Activated CD4-positive, alpha-beta memory T cell treated with anti-CD3 and anti-CD28 coated beads, Interleukin-2, amount 10 ng/mL, durations not matched to agents 7 days and 5 days (primary cell): ENCODE results near the gene SLC27A4. TPM values are rescaled to one million over a fixed set of nuclear protein-coding genes. Genes with fewer than 3 reads are reported as not detected.

Experiments
- CTCF ChIA-PET: fragments of 350-600 bp; sonication (Branson Sonifier 250); formaldehyde crosslinking; loops from one replicate; lab custom pipeline; 2021; ENCODE audit warnings: antibody characterized with exemption, inconsistent platforms; lab: Charles Lee
- POLR2A ChIA-PET: fragments of 350-600 bp; sonication (Branson Sonifier 250); formaldehyde crosslinking; loops from one replicate; lab custom pipeline; 2021; ENCODE audit warnings: antibody characterized with exemption; lab: Charles Lee
- DNase-seq: peaks from one replicate; pipeline ENCODE4 v3.0.0-alpha.2; 2020
- H3K27ac Mint-ChIP-seq: one replicate; pipeline ENCODE4 v1.8.0; 2021; ENCODE audit warnings: mild to moderate bottlenecking, mixed read lengths
- H3K27me3 Mint-ChIP-seq: one replicate; pipeline ENCODE4 v1.8.0; 2021; ENCODE audit warnings: mixed read lengths
- H3K36me3 Mint-ChIP-seq: one replicate; pipeline ENCODE4 v1.8.0; 2021; ENCODE audit warnings: low read depth, mixed read lengths
- H3K4me1 Mint-ChIP-seq: one replicate; pipeline ENCODE4 v1.8.0; 2021; ENCODE audit warnings: mixed read lengths
- H3K4me3 Mint-ChIP-seq: one replicate; pipeline ENCODE4 v1.8.0; 2021; ENCODE audit warnings: mild to moderate bottlenecking, mixed read lengths
- H3K9me3 Mint-ChIP-seq: one replicate; pipeline ENCODE4 v1.8.0; 2021; ENCODE audit warnings: mixed read lengths
- total RNA-seq, 2 experiments: library from RNA; stranded (reverse); gene quantifications; one replicate each; pipeline ENCODE4 v1.2.3, GENCODE V29; 2021

Gene SLC27A4
- total RNA-seq, 2 experiments from 2014 or later, result 13.6 to 14.0 TPM

DNA sequence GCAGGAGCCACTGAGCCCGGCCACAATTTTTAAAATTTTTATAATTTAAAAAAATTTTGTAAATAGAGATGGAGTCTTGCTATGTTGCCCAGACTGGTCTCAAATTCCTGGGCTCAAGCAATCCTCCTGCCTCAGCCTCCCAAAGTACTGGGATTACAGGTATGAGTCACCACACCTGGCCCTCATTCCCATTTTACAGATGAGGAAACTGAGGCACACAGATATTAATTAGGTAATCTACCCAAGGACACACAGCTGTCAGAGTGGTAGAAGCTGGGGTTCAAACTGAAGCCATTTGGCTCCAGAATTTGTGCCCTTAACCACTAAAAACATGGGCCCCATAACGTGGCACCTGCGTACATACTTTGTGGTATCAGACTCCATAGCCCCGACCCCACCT lies 25.6 kb upstream of the SLC27A4 start:
- no peak overlapping the region for H3K4me3 Mint-ChIP-seq
- H3K4me1 Mint-ChIP-seq, result no peaks in the 10 kb centered on the region
- no peak overlapping the region for H3K27ac Mint-ChIP-seq
- CTCF ChIA-PET, result no interaction called here
- DNase-seq, result no peak
- POLR2A ChIA-PET, result no interaction called here
- peaks cover 13% of the 10 kb centered on the region for H3K36me3 Mint-ChIP-seq
- H3K9me3 Mint-ChIP-seq, result no peaks in the 10 kb centered on the region
- H3K27me3 Mint-ChIP-seq, result no peaks in the 10 kb centered on the region

DNA sequence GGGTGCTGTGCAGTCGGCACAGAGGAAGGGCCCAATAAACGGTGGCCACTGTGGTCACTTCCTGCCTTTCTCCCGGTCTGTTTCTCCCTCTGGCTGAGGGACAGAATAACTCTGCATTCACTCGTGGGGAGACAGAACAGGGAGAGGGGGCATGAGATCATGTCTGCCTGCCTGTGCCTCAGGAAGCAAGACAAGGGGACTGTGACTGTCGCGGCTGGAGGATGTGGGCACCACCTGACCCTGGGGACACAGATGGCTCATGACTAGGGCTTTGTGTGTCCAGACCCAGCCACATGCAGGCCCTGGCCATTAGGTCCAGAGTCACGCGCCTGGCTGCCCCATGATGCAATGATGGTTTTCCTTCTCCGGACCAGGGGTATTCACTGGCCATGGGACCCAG lies 23.9 kb upstream of the SLC27A4 start:
- peaks cover 1% of the 10 kb centered on the region for H3K4me1 Mint-ChIP-seq
- H3K36me3 Mint-ChIP-seq, result peaks cover 8% of the 10 kb centered on the region
- no peak overlapping the region for H3K27ac Mint-ChIP-seq
- no peak for DNase-seq
- CTCF ChIA-PET, result no interaction called here
- H3K9me3 Mint-ChIP-seq, result no peaks in the 10 kb centered on the region
- H3K4me3 Mint-ChIP-seq, result no peak overlapping the region
- no peaks in the 10 kb centered on the region for H3K27me3 Mint-ChIP-seq
- POLR2A ChIA-PET, result no interaction called here

DNA sequence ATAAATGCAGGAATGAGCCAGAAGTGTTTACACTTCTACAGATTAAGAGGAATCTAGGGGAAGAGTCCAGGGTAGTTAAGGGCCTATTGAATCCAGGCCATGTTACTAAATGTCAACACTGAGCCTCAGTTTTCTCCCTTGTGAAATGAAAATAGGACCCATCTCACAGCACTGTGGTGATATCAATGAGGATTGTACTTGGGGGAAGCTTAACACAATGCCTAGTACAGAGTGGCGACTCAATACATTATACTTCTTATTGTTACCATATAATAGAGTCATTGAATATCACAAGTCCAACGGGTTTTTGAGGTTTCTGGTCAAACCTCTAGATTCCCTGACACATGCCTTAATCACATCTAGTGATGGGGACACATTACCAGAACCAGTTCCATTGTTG lies 22.7 kb upstream of the SLC27A4 start:
- CTCF ChIA-PET, result no interaction called here
- POLR2A ChIA-PET, result no interaction called here
- Mint-ChIP-seq H3K36me3 (peaks cover 6% of the 10 kb centered on the region), H3K4me1 (peaks cover 3% of the 10 kb centered on the region), H3K9me3 (no peaks in the 10 kb centered on the region), H3K27me3 (no peaks in the 10 kb centered on the region), H3K27ac (no peak overlapping the region), H3K4me3 (no peak overlapping the region)
- DNase-seq, result no peak

DNA sequence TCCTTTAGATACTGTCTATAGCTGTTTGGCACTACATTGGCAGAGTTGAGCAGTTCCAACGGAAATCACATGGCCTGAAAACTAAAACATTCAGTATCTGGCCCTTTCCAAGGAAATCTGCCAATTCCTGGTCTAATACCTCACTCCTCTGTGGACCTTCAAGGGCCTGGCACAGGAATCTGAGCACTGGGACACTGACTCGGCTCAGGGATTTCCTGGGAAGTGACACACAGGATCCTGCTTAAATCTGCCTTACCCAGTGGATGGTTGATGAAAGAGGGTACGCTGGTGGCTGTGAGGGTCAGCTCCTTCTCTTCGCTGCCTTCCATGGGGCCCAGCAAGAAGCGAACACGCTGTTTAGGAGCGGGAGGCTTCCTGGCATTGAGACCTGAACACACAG lies 19.0 kb upstream of the SLC27A4 start:
- Mint-ChIP-seq H3K36me3 (peaks cover 11% of the 10 kb centered on the region), H3K9me3 (no peaks in the 10 kb centered on the region), H3K4me1 (peaks cover 23% of the 10 kb centered on the region), H3K4me3 (peak overlapping the region; percentile 94), H3K27ac (no peak overlapping the region), H3K27me3 (no peaks in the 10 kb centered on the region)
- no peak for DNase-seq
- POLR2A ChIA-PET, result interaction anchor here (1.0 to 1.4 kb wide), 4 partner anchors 17 to 45 kb away, joined by 3 to 4 read pairs (median 3); partner anchors contain the start of genes GOLGA2 and SWI5
- CTCF ChIA-PET, result interaction anchor here (0.9 to 3.0 kb wide), 4 partner anchors 9 to 26 kb away, joined by 3 to 13 read pairs (median 4); no protein-coding TSS in a partner anchor

DNA sequence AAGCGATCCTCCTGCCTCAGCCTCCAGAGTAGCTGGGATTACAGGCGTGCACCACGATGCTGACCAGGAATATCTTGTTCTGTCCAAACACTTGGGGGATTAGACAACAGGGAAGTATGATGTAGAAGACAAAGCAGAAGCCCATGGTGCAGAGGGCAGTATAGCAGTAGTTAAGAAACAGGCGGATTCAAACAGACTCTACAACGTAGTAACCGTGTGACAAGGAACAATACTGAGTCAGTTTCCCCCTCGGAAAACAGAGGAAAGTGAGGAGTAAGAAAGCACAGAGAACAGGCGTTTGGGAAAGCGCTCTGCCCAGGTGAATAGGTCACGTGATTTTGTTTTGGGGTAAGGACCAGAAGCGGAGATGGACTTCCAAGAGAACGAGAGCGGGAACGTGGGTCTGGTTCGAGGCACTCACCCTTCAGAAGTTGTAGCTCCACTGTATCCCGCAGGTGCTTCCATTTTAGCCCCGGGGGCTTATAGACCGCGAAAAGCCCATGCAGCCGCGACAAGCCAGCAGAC lies 18.4 kb upstream of the SLC27A4 start:
- H3K4me3 Mint-ChIP-seq, result peak overlapping the region; percentile 94
- H3K36me3 Mint-ChIP-seq, result peaks cover 11% of the 10 kb centered on the region
- no peaks in the 10 kb centered on the region for H3K27me3 Mint-ChIP-seq
- peaks cover 23% of the 10 kb centered on the region for H3K4me1 Mint-ChIP-seq
- no peaks in the 10 kb centered on the region for H3K9me3 Mint-ChIP-seq
- H3K27ac Mint-ChIP-seq, result peak overlapping the region; percentile 96
- ChIA-PET POLR2A (interaction anchor here (0.8 to 1.4 kb wide), 5 partner anchors 16 to 50 kb away, joined by 3 to 4 read pairs (median 3); partner anchors contain the start of genes GOLGA2 and SWI5), CTCF (interaction anchor here (0.6 to 3.0 kb wide), 5 partner anchors 8 to 27 kb away, joined by 3 to 13 read pairs (median 4); no protein-coding TSS in a partner anchor)
- no peak for DNase-seq

DNA sequence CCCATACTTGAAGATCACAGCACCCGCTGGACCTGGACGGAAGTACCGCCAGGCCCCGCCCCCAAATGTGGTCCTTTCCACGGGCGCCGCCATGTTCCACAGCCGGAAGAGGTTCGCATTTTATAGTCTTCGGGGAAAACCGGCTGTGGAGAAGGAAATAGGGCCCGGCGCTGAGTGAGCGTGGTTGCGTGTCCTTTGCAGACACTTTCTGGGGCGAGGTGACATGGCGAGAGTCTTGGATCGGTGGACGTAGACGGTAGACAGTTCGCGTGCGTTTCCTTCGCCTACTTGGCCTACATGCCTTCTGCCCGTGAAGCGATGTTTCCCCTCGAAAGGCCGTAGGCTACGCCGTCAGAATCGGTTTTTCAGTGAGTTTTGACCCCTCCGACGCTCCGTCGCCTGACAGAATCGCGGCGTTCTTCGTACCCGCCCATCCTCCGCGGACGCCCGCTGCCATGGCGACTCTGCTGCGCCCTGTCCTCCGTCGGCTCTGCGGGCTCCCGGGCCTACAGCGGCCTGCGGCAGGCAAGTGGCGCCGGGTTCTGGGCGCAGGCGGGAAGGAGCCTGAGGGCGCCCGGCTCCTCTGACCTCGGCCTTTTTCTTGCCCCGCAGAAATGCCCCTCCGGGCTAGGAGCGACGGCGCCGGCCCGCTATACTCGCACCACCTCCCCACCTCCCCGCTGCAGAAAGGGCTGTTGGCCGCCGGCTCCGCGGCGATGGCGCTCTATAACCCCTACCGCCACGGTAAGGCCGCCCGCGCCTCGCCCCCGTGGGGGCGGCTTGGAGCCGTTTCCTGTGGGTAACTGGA lies 17.7 kb upstream of the SLC27A4 start, which contains the start of the genes COQ4 and TRUB2:
TSS of gene COQ4 (plus strand) at position 436 of the 808 bp plus-strand sequence. CDS start at position 456, 20 bp downstream.
TSS of gene TRUB2 (minus strand) at position 44 of the 808 bp plus-strand sequence. CDS start at position 5, 39 bp downstream.
- POLR2A ChIA-PET, result interaction anchor here (0.8 to 1.4 kb wide), 4 partner anchors 15 to 49 kb away, joined by 3 to 4 read pairs (median 3); partner anchors contain the start of genes GOLGA2 and SWI5

DNA sequence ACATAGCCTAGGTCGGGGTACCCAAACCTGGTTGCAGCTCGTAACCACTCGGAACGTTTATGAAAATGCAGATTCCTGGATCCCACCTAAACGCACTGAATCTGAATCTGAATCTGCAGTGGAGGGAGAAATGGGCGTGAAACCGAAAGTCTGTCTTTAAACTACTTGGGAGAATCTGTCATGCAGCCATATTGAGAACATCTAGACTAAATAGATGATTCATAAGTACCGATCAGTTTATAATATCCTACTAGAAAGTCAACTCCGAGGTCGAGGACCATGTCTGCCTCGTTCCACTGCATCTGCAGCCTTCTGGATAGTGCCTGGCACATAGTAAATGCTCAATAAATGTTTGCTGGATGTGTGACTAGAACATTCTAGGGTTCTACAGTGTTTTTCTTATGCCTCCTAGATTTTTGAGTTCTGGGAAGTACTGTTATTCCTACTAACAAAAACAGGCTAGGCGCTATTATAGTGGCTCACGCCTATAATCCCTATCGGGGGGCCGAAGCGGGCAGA lies 17.1 kb upstream of the SLC27A4 start:
- Mint-ChIP-seq H3K27ac (peak overlapping the region; percentile 96), H3K36me3 (peaks cover 8% of the 10 kb centered on the region), H3K4me1 (peaks cover 23% of the 10 kb centered on the region), H3K4me3 (peak overlapping the region; percentile 94), H3K27me3 (no peaks in the 10 kb centered on the region), H3K9me3 (no peaks in the 10 kb centered on the region)
- DNase-seq, result no peak
- CTCF ChIA-PET, result interaction anchor here (0.6 to 3.0 kb wide), 2 partner anchors 18 to 28 kb away, joined by 3 to 13 read pairs; no protein-coding TSS in a partner anchor
- POLR2A ChIA-PET, result interaction anchor here (1.1 kb wide), 1 partner anchor 14 kb away, joined by 4 read pairs; no protein-coding TSS in a partner anchor

More for the DNA sequence above, 17.7 kb upstream of the SLC27A4 start, which contains the start of the genes COQ4 and TRUB2:
- CTCF ChIA-PET, result interaction anchor here (0.6 to 3.0 kb wide), 2 partner anchors 19 to 28 kb away, joined by 3 to 13 read pairs; no protein-coding TSS in a partner anchor
- H3K36me3 Mint-ChIP-seq, result peaks cover 7% of the 10 kb centered on the region
- H3K27me3 Mint-ChIP-seq, result no peaks in the 10 kb centered on the region
- H3K4me1 Mint-ChIP-seq, result peaks cover 23% of the 10 kb centered on the region
- H3K9me3 Mint-ChIP-seq, result no peaks in the 10 kb centered on the region
- peak; percentile 94 for DNase-seq
- H3K27ac Mint-ChIP-seq, result peak within 1 kb of the TSS; percentile 96
- peak within 1 kb of the TSS; percentile 94 for H3K4me3 Mint-ChIP-seq

DNA sequence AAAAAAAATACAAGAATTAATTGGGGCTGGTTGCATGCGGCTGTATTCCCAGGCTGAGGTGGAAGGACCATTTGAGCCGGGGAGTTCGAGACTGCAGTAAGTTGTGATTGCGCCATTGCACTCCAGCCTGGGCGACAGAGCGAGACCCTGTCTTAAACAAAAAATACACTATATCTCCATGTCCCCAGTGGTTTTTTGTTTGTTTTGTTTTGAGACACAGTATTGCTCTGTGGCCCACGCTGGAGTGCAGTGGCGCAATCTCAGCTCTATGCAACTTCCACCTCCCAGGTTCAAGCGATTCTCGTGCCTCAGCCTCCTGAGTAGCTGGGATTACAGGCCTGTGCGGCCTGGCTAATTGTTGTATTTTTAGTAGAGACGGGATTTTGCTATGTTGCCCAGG lies 16.5 kb upstream of the SLC27A4 start:
- ChIA-PET POLR2A (interaction anchor here (1.1 kb wide), 1 partner anchor 14 kb away, joined by 4 read pairs; no protein-coding TSS in a partner anchor), CTCF (interaction anchor here (0.6 to 1.4 kb wide), 2 partner anchors 29 to 39 kb away, joined by 3 to 6 read pairs; no protein-coding TSS in a partner anchor)
- no peak for DNase-seq
- peak overlapping the region; percentile 94 for H3K4me3 Mint-ChIP-seq
- no peaks in the 10 kb centered on the region for H3K9me3 Mint-ChIP-seq
- peak overlapping the region; percentile 96 for H3K27ac Mint-ChIP-seq
- peaks cover 23% of the 10 kb centered on the region for H3K4me1 Mint-ChIP-seq
- peaks cover 8% of the 10 kb centered on the region for H3K36me3 Mint-ChIP-seq
- H3K27me3 Mint-ChIP-seq, result no peaks in the 10 kb centered on the region

DNA sequence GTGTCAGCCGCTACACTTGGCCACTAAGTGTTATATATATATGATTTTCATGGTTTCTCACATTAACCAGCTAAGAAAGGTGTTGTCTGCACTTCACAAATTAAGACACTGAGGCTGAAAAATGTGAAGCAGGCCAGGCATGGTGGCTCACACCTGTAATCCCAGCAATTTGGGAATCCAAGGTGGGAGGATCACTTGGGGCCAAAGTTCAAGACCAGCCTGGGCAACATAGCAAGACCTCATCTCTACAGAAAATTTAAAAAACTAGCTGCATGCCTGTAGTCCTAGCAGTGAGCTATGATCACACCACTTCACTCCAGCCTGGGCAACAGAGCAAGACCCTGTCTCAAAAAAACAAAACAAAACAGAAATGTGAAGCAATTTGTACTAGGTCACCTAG lies 15.9 kb upstream of the SLC27A4 start:
- H3K4me3 Mint-ChIP-seq, result no peak overlapping the region
- no peak overlapping the region for H3K27ac Mint-ChIP-seq
- H3K9me3 Mint-ChIP-seq, result no peaks in the 10 kb centered on the region
- peaks cover 23% of the 10 kb centered on the region for H3K4me1 Mint-ChIP-seq
- no peak for DNase-seq
- H3K27me3 Mint-ChIP-seq, result no peaks in the 10 kb centered on the region
- ChIA-PET POLR2A (interaction anchor here (1.1 kb wide), 1 partner anchor 48 kb away, joined by 3 read pairs; the partner anchor contains the start of genes GOLGA2 and SWI5), CTCF (interaction anchor here (1.0 to 1.4 kb wide), 2 partner anchors 17 to 38 kb away, joined by 3 to 6 read pairs; no protein-coding TSS in a partner anchor)
- peaks cover 8% of the 10 kb centered on the region for H3K36me3 Mint-ChIP-seq

DNA sequence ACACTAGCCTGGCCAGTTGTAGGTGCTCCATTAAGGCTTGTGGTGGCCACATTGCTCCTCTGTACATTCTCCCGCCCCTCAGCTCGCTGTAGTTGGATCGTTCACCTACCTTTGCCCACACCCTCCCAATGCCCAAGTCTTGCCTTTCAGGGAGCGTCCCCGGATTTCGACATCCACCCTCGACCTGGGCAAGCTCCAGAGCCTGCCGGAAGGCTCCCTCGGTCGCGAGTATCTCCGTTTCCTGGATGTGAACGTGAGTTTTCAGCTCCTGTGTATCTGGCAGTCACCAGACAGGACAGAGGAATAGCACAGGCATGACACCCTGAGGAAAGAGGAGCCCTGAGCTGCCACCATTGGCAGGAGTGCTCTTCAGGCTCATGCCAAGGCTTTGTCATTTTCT lies 14.7 kb upstream of the SLC27A4 start:
- CTCF ChIA-PET, result no interaction called here

DNA sequence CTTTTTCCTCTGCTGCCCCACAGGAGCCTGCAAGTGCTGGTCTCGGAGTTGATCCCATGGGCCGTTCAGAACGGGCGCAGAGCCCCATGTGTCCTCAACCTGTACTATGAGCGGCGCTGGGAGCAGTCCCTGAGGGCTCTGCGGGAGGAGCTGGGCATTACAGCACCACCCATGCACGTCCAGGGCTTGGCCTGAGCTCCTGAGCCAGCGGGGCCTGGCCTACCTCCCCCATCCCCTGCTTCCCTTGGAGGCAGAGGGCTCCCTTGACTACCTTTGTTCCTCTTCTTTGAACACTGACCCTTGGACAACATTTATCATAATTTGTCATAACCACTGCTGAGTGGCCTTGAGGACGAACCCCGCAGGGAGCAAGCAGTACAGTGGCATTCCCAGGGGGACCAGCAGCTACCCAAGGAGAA lies 6.9 kb upstream of the SLC27A4 start:
- ChIA-PET POLR2A (no interaction called here), CTCF (interaction anchor here (1.0 kb wide), 1 partner anchor 8 kb away, joined by 3 read pairs; no protein-coding TSS in a partner anchor)
- Mint-ChIP-seq H3K9me3 (no peaks in the 10 kb centered on the region), H3K36me3 (no peaks in the 10 kb centered on the region), H3K4me1 (no peaks in the 10 kb centered on the region), H3K27ac (no peak overlapping the region), H3K27me3 (no peaks in the 10 kb centered on the region), H3K4me3 (no peak overlapping the region)
- DNase-seq, result no peak

More for the DNA sequence above, 14.7 kb upstream of the SLC27A4 start:
- POLR2A ChIA-PET, result no interaction called here
- no peak overlapping the region for H3K4me3 Mint-ChIP-seq
- peaks cover 23% of the 10 kb centered on the region for H3K4me1 Mint-ChIP-seq
- no peaks in the 10 kb centered on the region for H3K9me3 Mint-ChIP-seq
- no peak overlapping the region for H3K27ac Mint-ChIP-seq
- DNase-seq, result no peak
- peaks cover 8% of the 10 kb centered on the region for H3K36me3 Mint-ChIP-seq
- no peaks in the 10 kb centered on the region for H3K27me3 Mint-ChIP-seq

DNA sequence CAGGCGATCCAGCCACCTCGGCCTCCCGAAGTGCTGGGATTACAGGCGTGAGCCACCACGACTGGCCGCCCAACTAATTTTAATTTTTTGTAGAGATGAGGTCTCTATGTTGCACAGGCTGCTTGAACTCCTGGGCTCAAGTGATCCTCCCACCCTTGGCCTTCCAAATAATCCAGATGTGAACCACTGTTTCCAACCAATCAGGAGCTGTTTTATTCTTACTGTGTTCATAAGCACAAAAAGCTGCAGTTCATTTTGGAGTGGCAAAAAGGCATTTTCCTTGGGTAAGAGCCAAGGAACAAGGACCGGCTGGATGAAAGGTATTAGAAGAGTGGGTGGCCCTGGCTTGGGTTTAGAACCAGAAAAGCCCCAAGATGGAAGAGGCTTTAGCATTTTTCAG lies 5.2 kb upstream of the SLC27A4 start:
- POLR2A ChIA-PET, result interaction anchor here (1.2 kb wide), 2 partner anchors 8 to 170 kb away, joined by 3 read pairs; no protein-coding TSS in a partner anchor
- Mint-ChIP-seq H3K9me3 (no peaks in the 10 kb centered on the region), H3K27ac (no peak overlapping the region), H3K4me3 (no peak overlapping the region), H3K4me1 (peaks cover 6% of the 10 kb centered on the region), H3K36me3 (no peaks in the 10 kb centered on the region), H3K27me3 (no peaks in the 10 kb centered on the region)
- no peak for DNase-seq
- CTCF ChIA-PET, result interaction anchor here (2.1 kb wide), 1 partner anchor 39 kb away, joined by 8 read pairs; no protein-coding TSS in a partner anchor
